H1 (cell line): ENCODE measurements around the gene WDR89. TPM values are rescaled to one million over a fixed set of nuclear protein-coding genes. Genes with fewer than 3 reads are reported as not detected.
"Not testable (repeated sequence)": the region's sequence is repeated elsewhere in the genome, so short reads cannot be mapped to it uniquely, and the experiment has no call there.

Source experiments
- CTCF ChIA-PET: fragments of 300-600 bp; sonication (Branson Sonifier 250); formaldehyde crosslinking; loops from one replicate; lab custom pipeline; 2021; ENCODE audit not compliant: partially characterized antibody; lab: Charles Lee
- POLR2A ChIA-PET: fragments of 300-600 bp; sonication (Branson Sonifier 250); formaldehyde crosslinking; loops from one replicate; lab custom pipeline; 2021; ENCODE audit warnings: inconsistent platforms; ENCODE audit not compliant: partially characterized antibody; lab: Charles Lee
- DNase-seq, 2 experiments: peaks; one replicate each; pipeline versions ENCODE4 v3.0.0 to v3.0.0-alpha.2; 2010 to 2022; ENCODE audit warnings: low spot score in 2 of 2, low read depth in 1 of 2, mixed read lengths in 1 of 2
- FAIRE-seq: peaks from 2 replicates; lab custom pipeline; 2011; peaks lifted over from hg19 to GRCh38; lab: Jason Lieb, UNC
- H2AFZ ChIP-seq: 2 replicates; pipeline ENCODE4 v1.8.1; 2012; ENCODE audit warnings: low read length, inconsistent platforms
- H2AK5ac ChIP-seq: 2 replicates; pipeline ENCODE4 v1.6.1; 2013; ENCODE audit warnings: low read depth, low read length
- H2BK120ac ChIP-seq: replicated peaks from 2 replicates; pipeline ENCODE3; 2013; ENCODE audit warnings: low read depth, low read length, inconsistent platforms
- H2BK12ac ChIP-seq: 2 replicates; pipeline ENCODE4 v1.6.1; 2013; ENCODE audit warnings: low read depth, low read length
- H2BK15ac ChIP-seq: 2 replicates; pipeline ENCODE4 v1.6.1; 2013; ENCODE audit warnings: low read length
- H2BK20ac ChIP-seq: 2 replicates; pipeline ENCODE4 v1.6.1; 2013; ENCODE audit warnings: low read length
- H2BK5ac ChIP-seq: 2 replicates; pipeline ENCODE4 v1.6.1; 2013; ENCODE audit warnings: low read depth, low read length
- H3K14ac ChIP-seq: 2 replicates; pipeline ENCODE4 v1.6.1; 2013; ENCODE audit warnings: inconsistent platforms; ENCODE audit not compliant: insufficient read length
- H3K18ac ChIP-seq: 2 replicates; pipeline ENCODE4 v1.6.1; 2013; ENCODE audit warnings: low read length; ENCODE audit errors: extremely low read depth
- H3K23ac ChIP-seq: 2 replicates; pipeline ENCODE4 v1.6.1; 2013; ENCODE audit warnings: inconsistent platforms; ENCODE audit not compliant: insufficient read length
- H3K23me2 ChIP-seq: 2 replicates; pipeline ENCODE4 v1.6.1; 2013; ENCODE audit warnings: low read depth, low read length
- H3K27ac ChIP-seq: 2 replicates; pipeline ENCODE4 v1.6.1; 2011; ENCODE audit warnings: low read depth, low read length, inconsistent platforms
- H3K27me3 ChIP-seq, 4 experiments: replicated peaks in 1 of 4; 1 replicate in 1 of 4; 2 replicates in 3 of 4; pipeline versions ENCODE4 v1.6.1 to v1.8.1; 2011 to 2013; ENCODE audit warnings: low read length in 3 of 4, mild to moderate bottlenecking in 3 of 4, inconsistent platforms in 2 of 4, mixed read lengths in 2 of 4, moderate library complexity in 1 of 4; ENCODE audit not compliant: control insufficient read depth in 3 of 4, insufficient read depth in 3 of 4; ENCODE audit errors: extremely low read depth in 1 of 4
- H3K36me3 ChIP-seq, 4 experiments: 2 replicates each; pipeline versions ENCODE4 v1.6.1 to v1.8.1; 2011 to 2013; ENCODE audit warnings: mild to moderate bottlenecking in 4 of 4, low read length in 3 of 4, moderate library complexity in 2 of 4, control low read depth in 1 of 4, inconsistent platforms in 1 of 4; ENCODE audit not compliant: insufficient read depth in 4 of 4, control insufficient read depth in 2 of 4
- H3K4ac ChIP-seq: replicated peaks from 2 replicates; pipeline ENCODE3; 2013; ENCODE audit warnings: low read length, low read depth, mixed read lengths, inconsistent platforms; ENCODE audit not compliant: insufficient read length
- H3K4me1 ChIP-seq, 4 experiments: replicated peaks in 1 of 4; 1 replicate in 1 of 4; 2 replicates in 3 of 4; pipeline versions ENCODE4 v1.6.1 to v1.8.1; 2011 to 2013; ENCODE audit warnings: low read length in 3 of 4, inconsistent platforms in 2 of 4, mixed read lengths in 1 of 4; ENCODE audit not compliant: insufficient read depth in 4 of 4, control insufficient read depth in 3 of 4
- H3K4me2 ChIP-seq, 2 experiments: 2 replicates each; pipeline versions ENCODE4 v1.6.1 to v1.8.1; 2011 to 2013; ENCODE audit warnings: low read depth in 2 of 2, low read length in 2 of 2, control low read depth in 1 of 2, inconsistent platforms in 1 of 2, mild to moderate bottlenecking in 1 of 2; ENCODE audit not compliant: insufficient read depth in 1 of 2
- H3K4me3 ChIP-seq, 4 experiments: fragments of 200-600, 300-600 bp in 1 of 4; sonication (generic), shearing (Covaris generic), sonication (Bioruptor Twin) in 1 of 4; 2 replicates each; pipeline versions ENCODE4 v1.5.1 to v1.8.1; 2011 to 2016; ENCODE audit warnings: low read length in 4 of 4, low read depth in 3 of 4, control low read depth in 2 of 4, inconsistent platforms in 2 of 4, mild to moderate bottlenecking in 2 of 4, mixed read lengths in 1 of 4, moderate library complexity in 1 of 4; ENCODE audit not compliant: insufficient read depth in 2 of 4; ENCODE audit errors: extremely low read depth in 1 of 4
- H3K56ac ChIP-seq: replicated peaks from 2 replicates; pipeline ENCODE3; 2013; ENCODE audit warnings: low read depth, mild to moderate bottlenecking, mixed read lengths, low read length, inconsistent platforms; ENCODE audit not compliant: insufficient read length
- H3K79me1 ChIP-seq: 2 replicates; pipeline ENCODE4 v1.6.1; 2013; ENCODE audit warnings: low read depth, low read length, control low read depth
- H3K79me2 ChIP-seq, 2 experiments: 2 replicates each; pipeline versions ENCODE4 v1.6.1 to v1.8.1; 2012 to 2013; ENCODE audit warnings: low read length in 2 of 2, mild to moderate bottlenecking in 2 of 2, inconsistent platforms in 1 of 2; ENCODE audit not compliant: insufficient read depth in 2 of 2, control insufficient read depth in 1 of 2
- H3K9ac ChIP-seq, 4 experiments: replicated peaks in 1 of 4; 1 replicate in 1 of 4; 2 replicates in 3 of 4; pipeline versions ENCODE4 v1.6.1 to v1.8.1; 2011 to 2013; ENCODE audit warnings: low read depth in 3 of 4, low read length in 3 of 4, control low read depth in 2 of 4, mild to moderate bottlenecking in 2 of 4, moderate library complexity in 2 of 4, inconsistent platforms in 1 of 4; ENCODE audit errors: extremely low read depth in 1 of 4
- H3K9me3 ChIP-seq, 2 experiments: 2 replicates each; pipeline versions ENCODE4 v1.6.1 to v1.8.1; 2012 to 2013; ENCODE audit warnings: mild to moderate bottlenecking in 2 of 2, moderate library complexity in 2 of 2, control low read depth in 1 of 2, inconsistent platforms in 1 of 2, low read depth in 1 of 2, low read length in 1 of 2, mixed read lengths in 1 of 2; ENCODE audit not compliant: insufficient read depth in 2 of 2
- H4K20me1 ChIP-seq, 2 experiments: replicated peaks in 1 of 2; 2 replicates each; pipeline versions ENCODE3 to v1.8.1; 2011 to 2013; ENCODE audit warnings: inconsistent platforms in 2 of 2, low read length in 2 of 2, mild to moderate bottlenecking in 1 of 2; ENCODE audit not compliant: insufficient read depth in 2 of 2, control insufficient read depth in 1 of 2
- H4K5ac ChIP-seq: 2 replicates; pipeline ENCODE4 v1.6.1; 2013; ENCODE audit warnings: low read length, low read depth, mixed read lengths, inconsistent platforms; ENCODE audit not compliant: insufficient read length
- H4K8ac ChIP-seq: 2 replicates; pipeline ENCODE4 v1.8.0; 2013; ENCODE audit warnings: mild to moderate bottlenecking, moderate library complexity, low read length, inconsistent platforms; ENCODE audit not compliant: insufficient read depth; ENCODE audit errors: extremely low read depth
- H4K91ac ChIP-seq: replicated peaks from 2 replicates; pipeline ENCODE3; 2013; ENCODE audit warnings: low read length, mixed read lengths, inconsistent platforms; ENCODE audit not compliant: insufficient read length
- MAFK ChIP-seq: IDR thresholded peaks from 2 replicates; pipeline ENCODE4 v1.6.1; 2012; ENCODE audit warnings: low read depth, mild to moderate bottlenecking, improper control_type of control experiment, low read length
- WGBS, 2 experiments: shearing (Covaris generic) in 1 of 2; methylation state at CpG; one replicate each; pipeline versions ENCODE4 v1.1.6 to v1.1.7; 2013 to 2015; ENCODE audit warnings: low lambda C conversion rate in 2 of 2, mixed read lengths in 2 of 2, inconsistent platforms in 1 of 2, low coverage in 1 of 2, missing lambda C conversion rate in 1 of 2; ENCODE audit not compliant: insufficient replicate concordance in 2 of 2, insufficient coverage in 1 of 2, insufficient read length in 1 of 2; ENCODE audit errors: extremely low coverage in 1 of 2, missing lambda C conversion rate in 1 of 2; 5-methylcytosine and 5-hydroxymethylcytosine counted together
- polyA plus RNA-seq, 7 experiments: library from polyadenylated mRNA; depleted of rRNA in 3 of 7; stranded (reverse) in 5 of 7; unstranded in 2 of 7; fragments of >200 nt in 5 of 7; fragments of 200-250 nt in 2 of 7; gene quantifications; 1 replicate in 5 of 7; 2 replicates in 1 of 7; 4 replicates in 1 of 7; pipeline versions ENCODE4 v1.2.1 to v1.2.3, GENCODE V29; 2011 to 2013; ENCODE audit warnings: missing spikeins in 2 of 7, mixed read lengths in 2 of 7
- total RNA-seq: library from RNA; stranded (reverse); fragmentation: NEBNext Ultra II Directional; extraction: Animal tissue kit (Norgen Biotek cat#: 25700); gene quantifications from 2 replicates; pipeline ENCODE4 v1.2.1, GENCODE V29; 2021

Gene WDR89
- total and polyA plus RNA-seq, 2 of the 8 experiments (the other 6 are each of a cell fraction or from before 2014, with no cell fraction given), result 8.3 to 32.9 TPM

- 91% methylated on average over 4 of the region's 4 CpGs; no CpG with 5 or more reads in 1 of the 2 experiments for WGBS, 2 experiments
- H3K36me3 ChIP-seq, CTCF ChIA-PET, H2BK120ac ChIP-seq, H3K9ac ChIP-seq, H2BK15ac ChIP-seq, H4K91ac ChIP-seq, H3K56ac ChIP-seq, POLR2A ChIA-PET, H3K4ac ChIP-seq, H4K20me1 ChIP-seq, H3K4me2 ChIP-seq, DNase-seq, H4K8ac ChIP-seq, H3K23me2 ChIP-seq, H3K27me3 ChIP-seq, H3K4me1 ChIP-seq, H2BK12ac ChIP-seq, H3K14ac ChIP-seq, H2BK5ac ChIP-seq, H3K27ac ChIP-seq, H4K5ac ChIP-seq, H2AK5ac ChIP-seq, H2BK20ac ChIP-seq, H3K23ac ChIP-seq, H2AFZ ChIP-seq, H3K79me1 ChIP-seq, FAIRE-seq, H3K18ac ChIP-seq, H3K9me3 ChIP-seq, H3K4me3 ChIP-seq: not testable (repeated sequence)
- H3K79me2 ChIP-seq, result peaks cover 18 to 90% of the 10 kb centered on the region in 2 experiments
- 0 out of 2 replicates have a peak, but pooled peaks have one; percentile 19 for TF ChIP-seq MAFK
Measured at GRCh38 chr14:63636094-63636635, 5.5 kb downstream of the WDR89 start.
